ENCODE measurements around the gene KLHL18.
"Not testable (repeated sequence)": the region's sequence is repeated elsewhere in the genome, so short reads cannot be mapped to it uniquely, and the experiment has no call there.

GRCh38 chr3:47316151-47316550 is 33.4 kb downstream of the KLHL18 start:
- TF ChIP-seq, protein P1, sequence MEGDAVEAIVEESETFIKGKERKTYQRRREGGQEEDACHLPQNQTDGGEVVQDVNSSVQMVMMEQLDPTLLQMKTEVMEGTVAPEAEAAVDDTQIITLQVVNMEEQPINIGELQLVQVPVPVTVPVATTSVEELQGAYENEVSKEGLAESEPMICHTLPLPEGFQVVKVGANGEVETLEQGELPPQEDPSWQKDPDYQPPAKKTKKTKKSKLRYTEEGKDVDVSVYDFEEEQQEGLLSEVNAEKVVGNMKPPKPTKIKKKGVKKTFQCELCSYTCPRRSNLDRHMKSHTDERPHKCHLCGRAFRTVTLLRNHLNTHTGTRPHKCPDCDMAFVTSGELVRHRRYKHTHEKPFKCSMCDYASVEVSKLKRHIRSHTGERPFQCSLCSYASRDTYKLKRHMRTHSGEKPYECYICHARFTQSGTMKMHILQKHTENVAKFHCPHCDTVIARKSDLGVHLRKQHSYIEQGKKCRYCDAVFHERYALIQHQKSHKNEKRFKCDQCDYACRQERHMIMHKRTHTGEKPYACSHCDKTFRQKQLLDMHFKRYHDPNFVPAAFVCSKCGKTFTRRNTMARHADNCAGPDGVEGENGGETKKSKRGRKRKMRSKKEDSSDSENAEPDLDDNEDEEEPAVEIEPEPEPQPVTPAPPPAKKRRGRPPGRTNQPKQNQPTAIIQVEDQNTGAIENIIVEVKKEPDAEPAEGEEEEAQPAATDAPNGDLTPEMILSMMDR (conservative IDR thresholded peaks at IDR 0.05; ENCODE audit: low read depth, low read length) = not testable (repeated sequence)
- not testable (repeated sequence) for TF ChIP-seq POLR2A (IDR thresholded peaks at IDR 0.05; ENCODE audit: low read depth, low read length); MAZ (IDR thresholded peaks at IDR 0.05; ENCODE audit: borderline replicate concordance, low read depth, low read length); RAD21 (IDR thresholded peaks at IDR 0.05; ENCODE audit: low read length); SMC3 (IDR thresholded peaks at IDR 0.05; ENCODE audit: low read depth, low read length); RFX5 (IDR thresholded peaks at IDR 0.05; ENCODE audit: low read depth, low read length); USF2 (IDR thresholded peaks at IDR 0.05; ENCODE audit: low read depth, low read length); BHLHE40 (IDR thresholded peaks at IDR 0.05; ENCODE audit: low read depth, low read length); MAFK (IDR thresholded peaks at IDR 0.05; ENCODE audit: low read depth, low read length); RCOR1 (IDR thresholded peaks at IDR 0.05; ENCODE audit: insufficient replicate concordance, low read length); MXI1 (IDR thresholded peaks at IDR 0.05; ENCODE audit: borderline replicate concordance, low read depth, low read length)
- TF ChIP-seq, protein P2, sequence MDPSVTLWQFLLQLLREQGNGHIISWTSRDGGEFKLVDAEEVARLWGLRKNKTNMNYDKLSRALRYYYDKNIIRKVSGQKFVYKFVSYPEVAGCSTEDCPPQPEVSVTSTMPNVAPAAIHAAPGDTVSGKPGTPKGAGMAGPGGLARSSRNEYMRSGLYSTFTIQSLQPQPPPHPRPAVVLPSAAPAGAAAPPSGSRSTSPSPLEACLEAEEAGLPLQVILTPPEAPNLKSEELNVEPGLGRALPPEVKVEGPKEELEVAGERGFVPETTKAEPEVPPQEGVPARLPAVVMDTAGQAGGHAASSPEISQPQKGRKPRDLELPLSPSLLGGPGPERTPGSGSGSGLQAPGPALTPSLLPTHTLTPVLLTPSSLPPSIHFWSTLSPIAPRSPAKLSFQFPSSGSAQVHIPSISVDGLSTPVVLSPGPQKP (IDR thresholded peaks at IDR 0.05; ENCODE audit: borderline replicate concordance, low read depth, low read length) = not testable (repeated sequence)

Measured in IMR-90 (cell line).